Measurements from ENCODE around the gene RIGI. TPM values are rescaled to one million over a fixed set of nuclear protein-coding genes. Genes with fewer than 3 reads are reported as not detected.
"Not testable (repeated sequence)": the region's sequence is repeated elsewhere in the genome, so short reads cannot be mapped to it uniquely, and the experiment has no call there.

The RIGI gene
- total RNA-seq, 4 donors from 2014 or later: 4.2 to 9.3 (median 7.4) TPM

GRCh38 chr9:32526707-32527048 lies 682 bp upstream of the RIGI start:
- Histone ChIP-seq H3K27ac (peak overlapping the region; percentile 77), H3K27me3 (no peaks in the 10 kb centered on the region), H3K4me1 (peaks cover 27% of the 10 kb centered on the region), H3K36me3 (no peaks in the 10 kb centered on the region), H3K9me3 (no peaks in the 10 kb centered on the region), H3K4me3 (peak overlapping the region; percentile 57)
- TF ChIP-seq POLR2AphosphoS5 (IDR thresholded peaks at IDR 0.05) (no peak), CTCF (IDR thresholded peaks at IDR 0.05) (no peak), POLR2A (IDR thresholded peaks at IDR 0.05) (no peak), EP300 (IDR thresholded peaks at IDR 0.05) (no peak)
- DNase-seq (ENCODE audit: low spot score in 2 of 2): no peak
- WGBS: 16% methylated on average over 2 of the region's 2 CpGs

GRCh38 chr9:32525709-32526030 lies 326 bp downstream of the RIGI start:
- H3K9me3 ChIP-seq: no peaks in the 10 kb centered on the region
- peak overlapping the region; percentile 57 for H3K4me3 ChIP-seq
- DNase-seq (ENCODE audit: low spot score in 2 of 2): no peak
- H3K36me3 ChIP-seq: no peaks in the 10 kb centered on the region
- H3K4me1 ChIP-seq: peaks cover 27% of the 10 kb centered on the region
- WGBS: 0% methylated on average over 4 of the region's 4 CpGs
- H3K27me3 ChIP-seq: no peaks in the 10 kb centered on the region
- H3K27ac ChIP-seq: peak overlapping the region; percentile 77
- TF ChIP-seq EP300 (IDR thresholded peaks at IDR 0.05) (no peak), POLR2AphosphoS5 (IDR thresholded peaks at IDR 0.05) (no peak), POLR2A (IDR thresholded peaks at IDR 0.05) (no peak), CTCF (IDR thresholded peaks at IDR 0.05) (no peak)

GRCh38 chr9:32524892-32525708 lies 896 bp downstream of the RIGI start:
- no peaks in the 10 kb centered on the region for H3K36me3 ChIP-seq
- TF ChIP-seq POLR2A (IDR thresholded peaks at IDR 0.05) (no peak), EP300 (IDR thresholded peaks at IDR 0.05) (no peak), CTCF (IDR thresholded peaks at IDR 0.05) (no peak), POLR2AphosphoS5 (IDR thresholded peaks at IDR 0.05) (no peak)
- H3K9me3 ChIP-seq: no peaks in the 10 kb centered on the region
- H3K4me3 ChIP-seq: peak overlapping the region; percentile 57
- H3K4me1 ChIP-seq: peaks cover 27% of the 10 kb centered on the region
- H3K27ac ChIP-seq: peak overlapping the region; percentile 77
- WGBS: 19% methylated on average over 22 of the region's 22 CpGs
- H3K27me3 ChIP-seq: no peaks in the 10 kb centered on the region
- no peak for DNase-seq (ENCODE audit: low spot score in 2 of 2)

GRCh38 chr9:32524558-32524891 lies 1.5 kb downstream of the RIGI start:
- peaks cover 27% of the 10 kb centered on the region for H3K4me1 ChIP-seq
- H3K4me3 ChIP-seq: peak overlapping the region; percentile 57
- H3K27me3 ChIP-seq; H3K9me3 ChIP-seq; DNase-seq (ENCODE audit: low spot score in 2 of 2); H3K36me3 ChIP-seq: not testable (repeated sequence)
- WGBS: 87% methylated on average over 11 of the region's 11 CpGs
- peak overlapping the region; percentile 77 for H3K27ac ChIP-seq

- no peaks in the 10 kb centered on the region for H3K27me3 ChIP-seq
- no peaks in the 10 kb centered on the region for H3K9me3 ChIP-seq
- no peaks in the 10 kb centered on the region for H3K36me3 ChIP-seq
- no peak overlapping the region for H3K27ac ChIP-seq
- no peak for DNase-seq (ENCODE audit: low spot score in 2 of 2)
- no peak overlapping the region for H3K4me3 ChIP-seq
- 74% methylated on average over 1 of the region's 1 CpG for WGBS
- TF ChIP-seq POLR2A (IDR thresholded peaks at IDR 0.05) (no peak), EP300 (IDR thresholded peaks at IDR 0.05) (no peak), CTCF (IDR thresholded peaks at IDR 0.05) (no peak)
- peaks cover 27% of the 10 kb centered on the region for H3K4me1 ChIP-seq
Observed at GRCh38 chr9:32523910-32524309, 2.1 kb downstream of the RIGI start.

- H3K27me3 ChIP-seq: no peaks in the 10 kb centered on the region
- 93% methylated on average over 1 of the region's 1 CpG for WGBS
- H3K27ac ChIP-seq: no peak overlapping the region
- DNase-seq (ENCODE audit: low spot score in 2 of 2): no peak
- no peaks in the 10 kb centered on the region for H3K9me3 ChIP-seq
- H3K36me3 ChIP-seq: no peaks in the 10 kb centered on the region
- H3K4me3 ChIP-seq: no peak overlapping the region
- no peak for TF ChIP-seq CTCF (IDR thresholded peaks at IDR 0.05)
- no peak for TF ChIP-seq POLR2AphosphoS5 (IDR thresholded peaks at IDR 0.05)
- TF ChIP-seq EP300 (IDR thresholded peaks at IDR 0.05): no peak
- no peak for TF ChIP-seq POLR2A (IDR thresholded peaks at IDR 0.05)
- no peaks in the 10 kb centered on the region for H3K4me1 ChIP-seq
Observed at GRCh38 chr9:32518276-32518675, 7.7 kb downstream of the RIGI start.
